ENCODE measurements around the gene LSM14B.

Gene LSM14B

DNA sequence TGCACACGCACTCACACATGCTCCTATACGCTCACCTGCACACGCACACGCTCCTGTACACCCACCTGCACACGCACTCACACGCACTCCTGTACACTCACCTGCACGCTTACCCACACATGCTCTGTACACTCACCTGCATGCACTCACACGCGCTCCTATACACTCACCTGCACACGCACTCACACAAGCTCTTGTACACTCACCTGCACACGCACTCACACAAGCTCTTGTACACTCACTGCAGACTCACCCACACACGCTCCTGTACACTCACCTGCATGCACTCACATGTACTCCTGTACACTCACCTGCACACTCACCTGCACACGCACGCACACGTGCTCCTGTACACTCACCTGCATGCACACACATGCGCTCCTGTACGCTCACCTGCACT is 34.6 kb upstream of the LSM14B start:
- TF ChIP-seq, protein P1, sequence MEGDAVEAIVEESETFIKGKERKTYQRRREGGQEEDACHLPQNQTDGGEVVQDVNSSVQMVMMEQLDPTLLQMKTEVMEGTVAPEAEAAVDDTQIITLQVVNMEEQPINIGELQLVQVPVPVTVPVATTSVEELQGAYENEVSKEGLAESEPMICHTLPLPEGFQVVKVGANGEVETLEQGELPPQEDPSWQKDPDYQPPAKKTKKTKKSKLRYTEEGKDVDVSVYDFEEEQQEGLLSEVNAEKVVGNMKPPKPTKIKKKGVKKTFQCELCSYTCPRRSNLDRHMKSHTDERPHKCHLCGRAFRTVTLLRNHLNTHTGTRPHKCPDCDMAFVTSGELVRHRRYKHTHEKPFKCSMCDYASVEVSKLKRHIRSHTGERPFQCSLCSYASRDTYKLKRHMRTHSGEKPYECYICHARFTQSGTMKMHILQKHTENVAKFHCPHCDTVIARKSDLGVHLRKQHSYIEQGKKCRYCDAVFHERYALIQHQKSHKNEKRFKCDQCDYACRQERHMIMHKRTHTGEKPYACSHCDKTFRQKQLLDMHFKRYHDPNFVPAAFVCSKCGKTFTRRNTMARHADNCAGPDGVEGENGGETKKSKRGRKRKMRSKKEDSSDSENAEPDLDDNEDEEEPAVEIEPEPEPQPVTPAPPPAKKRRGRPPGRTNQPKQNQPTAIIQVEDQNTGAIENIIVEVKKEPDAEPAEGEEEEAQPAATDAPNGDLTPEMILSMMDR (IDR thresholded peaks at IDR 0.05): no peak

DNA sequence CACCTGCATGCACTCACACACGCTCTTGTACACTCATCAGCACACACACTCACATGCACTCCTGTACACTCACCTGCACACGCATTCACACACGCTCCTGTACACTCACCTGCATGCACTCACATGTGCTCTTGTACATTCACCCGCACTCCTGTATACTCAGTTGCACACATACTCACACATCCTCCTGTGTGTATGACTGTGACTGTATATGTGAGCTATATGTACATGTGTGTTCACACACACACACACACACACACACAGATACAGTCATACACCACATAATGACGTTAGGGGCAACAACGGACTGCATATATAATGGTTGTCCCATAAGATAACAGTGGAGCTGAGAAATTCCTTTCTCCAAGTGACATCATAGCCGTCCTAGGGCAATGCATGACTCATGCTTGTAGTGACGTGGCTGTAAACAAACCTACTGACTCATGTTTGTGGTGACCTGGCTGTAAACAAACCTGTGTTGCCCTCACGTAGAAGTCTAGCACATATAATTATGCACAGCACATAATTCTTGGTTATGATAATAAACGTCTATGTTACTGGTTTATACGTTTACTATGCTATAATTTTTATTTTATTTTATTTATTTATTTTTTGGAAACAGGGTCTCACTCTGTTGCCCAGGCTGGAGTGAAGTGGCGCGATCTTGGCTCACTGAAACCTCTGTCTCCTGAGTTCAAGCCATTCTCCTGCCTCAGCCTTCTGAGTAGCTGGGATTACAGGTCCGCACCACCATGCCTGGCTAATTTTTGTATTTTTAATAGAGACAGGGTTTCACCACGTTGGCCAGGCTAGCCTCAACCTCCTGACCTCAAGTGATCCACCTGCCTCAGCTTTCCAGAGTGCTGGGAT is 33.8 kb upstream of the LSM14B start:
- TF ChIP-seq, protein P1 (IDR thresholded peaks at IDR 0.05): no peak

DNA sequence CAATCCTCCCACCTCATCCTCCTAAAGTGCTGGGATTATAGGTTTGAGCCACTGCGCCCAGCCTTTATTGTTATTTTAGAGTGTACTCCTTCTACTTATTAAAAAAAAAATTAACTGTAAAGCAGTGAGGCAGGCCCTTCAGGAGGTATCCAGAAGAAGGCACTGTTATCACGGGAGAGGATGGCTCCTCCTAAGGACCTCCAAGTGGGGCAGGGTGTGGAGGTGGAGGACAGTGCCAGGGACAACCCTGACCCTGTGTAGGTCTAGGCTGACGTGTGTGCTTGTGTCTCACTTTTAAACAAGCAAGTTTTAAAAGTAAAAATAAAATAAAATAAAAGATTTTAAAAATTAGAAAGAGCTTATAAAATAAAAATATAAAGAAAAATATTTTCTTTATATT is 32.9 kb upstream of the LSM14B start:
- TF ChIP-seq, protein P1 (IDR thresholded peaks at IDR 0.05): no peak

DNA sequence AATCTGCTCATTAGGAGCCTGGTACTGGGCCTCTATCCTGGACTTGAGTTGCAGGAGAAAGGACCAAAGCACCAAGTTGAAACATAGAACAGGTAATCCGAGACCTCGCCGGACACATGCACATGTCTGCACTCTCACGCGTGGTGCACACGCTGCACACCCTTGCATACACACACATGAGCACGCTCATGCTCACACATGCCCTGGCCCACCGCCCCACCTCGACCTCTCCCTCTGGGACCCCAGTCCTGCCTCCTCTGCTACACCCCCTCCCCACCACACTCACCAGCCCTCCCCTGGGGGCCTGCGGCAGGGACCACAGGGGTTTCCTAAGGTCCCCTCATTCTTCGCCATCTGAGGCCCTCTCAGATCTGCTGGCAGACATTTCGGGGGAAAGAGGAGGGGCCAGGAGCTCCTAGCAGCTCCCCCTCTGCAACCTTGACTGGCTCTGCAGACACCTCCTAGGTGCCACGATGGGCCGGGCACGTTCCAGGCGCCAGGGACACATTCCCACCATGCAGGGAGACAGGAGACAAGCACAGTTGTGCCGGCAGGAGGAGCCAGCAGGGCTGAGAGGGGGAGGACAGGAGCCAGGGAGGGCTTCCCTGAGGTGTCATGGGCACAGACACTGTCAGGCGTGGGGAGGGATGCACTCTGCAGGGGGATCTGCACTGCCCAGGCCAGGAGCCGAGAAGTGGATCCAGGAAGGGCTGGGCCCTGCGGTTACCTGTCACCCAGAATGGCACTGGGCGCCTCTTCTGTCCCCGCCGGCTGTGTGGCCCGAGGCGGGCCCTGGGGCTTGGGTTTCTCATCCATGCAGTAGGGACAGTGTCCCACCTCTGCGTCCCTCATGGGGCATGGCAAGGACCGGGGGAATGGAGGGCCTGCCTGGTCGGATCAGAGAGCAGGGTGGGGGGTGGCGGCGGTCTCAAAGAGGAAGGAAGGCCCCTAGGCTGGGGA is 25.6 kb upstream of the LSM14B start:
- TF ChIP-seq, protein P1 (IDR thresholded peaks at IDR 0.05): no peak

DNA sequence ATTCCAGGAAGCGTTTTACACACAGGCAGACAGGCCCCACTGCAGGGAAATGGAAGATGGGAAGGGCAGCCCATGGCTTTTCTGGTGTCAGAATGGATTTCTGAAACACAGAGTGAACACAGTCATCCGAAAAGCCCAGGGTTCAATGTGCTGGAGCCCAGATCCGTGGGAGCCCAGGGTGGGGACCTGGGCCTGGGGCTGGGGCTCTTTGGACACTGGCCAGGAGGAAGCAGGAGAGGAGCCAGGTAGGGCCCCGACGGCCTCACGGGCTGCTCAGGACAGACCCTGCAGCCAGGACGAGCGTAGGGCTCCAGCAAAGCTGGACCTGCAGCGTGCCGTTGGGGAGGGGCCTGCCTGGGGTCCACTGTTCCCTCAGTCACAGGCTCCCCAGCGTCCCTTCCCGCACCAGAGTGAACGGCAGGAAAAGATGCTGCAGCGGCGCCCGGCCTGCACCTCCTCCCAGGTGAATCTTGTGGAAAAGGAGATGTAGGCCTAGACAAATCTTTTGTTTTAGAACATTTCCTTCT is 24.3 kb upstream of the LSM14B start:
- TF ChIP-seq, protein P1 (IDR thresholded peaks at IDR 0.05): no peak

DNA sequence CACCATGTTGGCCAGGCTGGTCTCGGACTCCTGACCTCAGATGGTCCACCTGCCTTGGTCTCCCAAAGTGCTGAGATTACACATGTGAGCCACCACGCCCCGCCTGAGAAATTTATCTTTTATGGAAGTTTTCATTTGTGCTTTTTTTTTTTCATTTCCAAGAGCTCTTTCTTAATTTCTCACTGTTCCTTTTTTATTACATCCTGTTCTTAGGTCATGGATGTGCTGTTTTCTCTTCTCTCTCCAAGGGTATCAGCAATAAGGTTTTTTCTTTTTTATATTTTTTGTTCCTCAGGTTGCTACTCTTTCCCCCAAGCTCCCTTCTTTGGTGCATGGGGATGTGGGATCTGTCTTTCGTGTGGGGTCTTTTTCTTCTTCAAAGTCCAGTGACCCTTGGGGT is 21.2 kb upstream of the LSM14B start:
- TF ChIP-seq, protein P1 (IDR thresholded peaks at IDR 0.05): no peak

DNA sequence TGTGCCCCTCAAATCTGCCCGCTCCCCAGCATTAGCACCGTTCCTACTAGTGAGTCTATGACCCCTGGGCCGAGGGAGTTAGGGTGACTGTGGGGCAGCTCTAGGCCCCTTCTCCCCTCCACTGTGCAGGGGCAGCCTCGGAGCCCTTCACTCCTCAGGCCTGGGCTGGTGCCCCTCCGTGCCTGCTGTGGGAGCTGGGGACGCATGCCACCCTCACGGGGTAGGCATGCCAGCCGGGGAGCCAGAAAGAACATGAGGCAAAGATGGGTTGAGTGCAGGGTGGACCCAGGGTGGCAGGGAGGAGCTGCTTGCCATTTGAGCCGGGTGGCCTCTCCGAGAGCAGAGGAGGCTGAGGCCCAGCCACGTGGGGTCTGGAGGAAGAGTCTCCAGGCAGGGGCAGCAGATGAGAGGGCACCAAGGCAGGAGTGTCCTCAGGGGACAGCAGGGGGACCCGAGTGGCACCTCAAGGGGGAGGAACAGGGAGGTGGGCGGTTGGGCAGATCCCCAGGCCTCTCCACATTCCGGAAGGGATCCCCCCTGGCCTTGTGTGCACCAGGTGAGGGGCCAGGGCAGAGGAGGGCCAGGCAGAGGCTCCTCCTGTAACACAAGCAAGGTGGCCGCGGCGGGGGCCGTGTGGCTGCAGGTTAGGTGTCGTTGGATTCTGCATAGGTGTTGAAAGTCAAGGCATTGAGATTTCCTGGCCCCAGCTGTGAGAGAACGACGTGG is 18.6 kb upstream of the LSM14B start:
- TF ChIP-seq, protein P1 (IDR thresholded peaks at IDR 0.05): no peak

Measured in LNCAP (cell line).